Karpas-422 (cell line): ENCODE data around the gene DPP3. TPM values are rescaled to one million over a fixed set of nuclear protein-coding genes. Genes with fewer than 3 reads are reported as not detected.
A peak's percentile ranks its signal among the peaks of the same experiment; 100 is the strongest.

Experiments used
- DNase-seq: peaks from one replicate; pipeline ENCODE4 v3.0.0-alpha.2; 2015
- H2AFZ ChIP-seq: fragments of 200-600 bp; sonication (generic); 2 replicates; pipeline ENCODE4 v1.6.1; 2014; ENCODE audit warnings: antibody characterized with exemption, low read length, mixed read lengths
- H3K27ac ChIP-seq: fragments of 200-600 bp; sonication (generic); 2 replicates; pipeline ENCODE4 v1.5.1; 2014; ENCODE audit warnings: mild to moderate bottlenecking, low read length, moderate library complexity
- H3K27me3 ChIP-seq: fragments of 200-600 bp; sonication (generic); 2 replicates; pipeline ENCODE4 v1.6.1; 2014; ENCODE audit warnings: low read length, mixed read lengths
- H3K36me3 ChIP-seq: fragments of 200-600 bp; sonication (generic); 2 replicates; pipeline ENCODE4 v1.6.1; 2014; ENCODE audit warnings: low read length, mixed read lengths; ENCODE audit not compliant: insufficient read depth
- H3K4me1 ChIP-seq: fragments of 200-600 bp; sonication (generic); 2 replicates; pipeline ENCODE4 v1.6.1; 2014; ENCODE audit warnings: mild to moderate bottlenecking, low read length, mixed read lengths
- H3K4me2 ChIP-seq: fragments of 200-600 bp; sonication (generic); 2 replicates; pipeline ENCODE4 v1.6.1; 2014; ENCODE audit warnings: low read length, low read depth, mild to moderate bottlenecking; ENCODE audit not compliant: poor library complexity, severe bottlenecking
- H3K4me3 ChIP-seq: fragments of 200-600 bp; sonication (generic); 2 replicates; pipeline ENCODE4 v1.5.1; 2014; ENCODE audit warnings: mild to moderate bottlenecking, antibody characterized with exemption, low read length, mixed read lengths
- H3K79me2 ChIP-seq: fragments of 200-600 bp; sonication (generic); 2 replicates; pipeline ENCODE4 v1.6.1; 2014; ENCODE audit warnings: mild to moderate bottlenecking, low read length, mixed read lengths
- H3K9ac ChIP-seq: fragments of 200-600 bp; sonication (generic); 2 replicates; pipeline ENCODE4 v1.6.0; 2014; ENCODE audit warnings: low read length
- H3K9me2 ChIP-seq: fragments of 200-600 bp; sonication (generic), shearing (Covaris generic); replicated peaks from 2 replicates; pipeline ENCODE4 v1.6.0; 2014; ENCODE audit warnings: mild to moderate bottlenecking, low read length, moderate library complexity; ENCODE audit not compliant: insufficient read depth
- H3K9me3 ChIP-seq: fragments of 300-700, 200-600 bp; sonication (generic); 2 replicates; pipeline ENCODE4 v1.6.1; 2014; ENCODE audit warnings: low read length, mixed read lengths
- H4K20me1 ChIP-seq: fragments of 200-600 bp; sonication (generic); 2 replicates; pipeline ENCODE4 v1.6.1; 2014; ENCODE audit warnings: mild to moderate bottlenecking, antibody characterized with exemption, low read length, low read depth; ENCODE audit not compliant: insufficient read depth
- total RNA-seq: library from RNA; depleted of rRNA; stranded (reverse); fragments of >200 nt; shearing (Covaris generic); gene quantifications from 2 replicates; pipeline ENCODE4 v1.2.3, GENCODE V29; 2014; ENCODE audit warnings: low replicate concordance

The DPP3 gene
- total RNA-seq, 1 experiment from 2014 or later: 91.5 TPM

- DNase-seq: peak; percentile 59
- Histone ChIP-seq H3K27me3 (no peaks in the 10 kb centered on the region), H3K4me1 (peaks cover 28% of the 10 kb centered on the region), H3K36me3 (no peaks in the 10 kb centered on the region), H2AFZ (peak overlapping the region; percentile 22; the same call in 1 of the 2 replicates), H3K9me2 (no peaks in the 10 kb centered on the region), H3K27ac (peak overlapping the region; percentile 30; the same call in 1 of the 2 replicates), H3K79me2 (peaks cover 28% of the 10 kb centered on the region), H3K9me3 (no peaks in the 10 kb centered on the region), H3K4me2 (peak overlapping the region; percentile 84), H3K4me3 (peak overlapping the region; percentile 88), H4K20me1 (peaks cover 3% of the 10 kb centered on the region; the same call in 1 of the 2 replicates), H3K9ac (peak overlapping the region; percentile 81)
These were observed 679 bp upstream of the DPP3 start for GRCh38 chr11:66479394-66480116.

GRCh38 chr11:66484806-66485380 is 4.7 kb downstream of the DPP3 start:
- no peak for DNase-seq
- H4K20me1 ChIP-seq: peaks cover 3% of the 10 kb centered on the region; the same call in 1 of the 2 replicates
- H3K79me2 ChIP-seq: peaks cover 14% of the 10 kb centered on the region
- no peak overlapping the region for H3K4me2 ChIP-seq
- no peaks in the 10 kb centered on the region for H3K27me3 ChIP-seq
- no peak overlapping the region for H3K9ac ChIP-seq
- no peak overlapping the region for H3K27ac ChIP-seq
- H3K4me1 ChIP-seq: peaks cover 19% of the 10 kb centered on the region
- no peak overlapping the region for H2AFZ ChIP-seq
- peaks cover 2% of the 10 kb centered on the region; the same call in 1 of the 2 replicates for H3K36me3 ChIP-seq
- H3K9me2 ChIP-seq: no peaks in the 10 kb centered on the region
- H3K9me3 ChIP-seq: no peaks in the 10 kb centered on the region
- no peak overlapping the region for H3K4me3 ChIP-seq

- H3K27ac ChIP-seq: no peak overlapping the region
- DNase-seq: no peak
- H3K9me2 ChIP-seq: no peaks in the 10 kb centered on the region
- H3K4me3 ChIP-seq: no peak overlapping the region
- no peaks in the 10 kb centered on the region for H3K79me2 ChIP-seq
- no peak overlapping the region for H3K4me2 ChIP-seq
- H3K4me1 ChIP-seq: no peaks in the 10 kb centered on the region
- H3K27me3 ChIP-seq: no peaks in the 10 kb centered on the region
- H4K20me1 ChIP-seq: no peaks in the 10 kb centered on the region
- peaks cover 2% of the 10 kb centered on the region; the same call in 1 of the 2 replicates for H3K36me3 ChIP-seq
- no peaks in the 10 kb centered on the region for H3K9me3 ChIP-seq
- H2AFZ ChIP-seq: no peak overlapping the region
- H3K9ac ChIP-seq: no peak overlapping the region
These were observed 8.7 kb downstream of the DPP3 start for GRCh38 chr11:66488957-66489356.

- peaks cover 2% of the 10 kb centered on the region; the same call in 1 of the 2 replicates for H3K36me3 ChIP-seq
These were observed 9.4 kb downstream of the DPP3 start for GRCh38 chr11:66489636-66490035.

GRCh38 chr11:66491315-66491935 is 11.2 kb downstream of the DPP3 start:
- Histone ChIP-seq H3K4me3 (no peak overlapping the region), H2AFZ (no peak overlapping the region), H3K36me3 (no peaks in the 10 kb centered on the region), H4K20me1 (no peaks in the 10 kb centered on the region), H3K27me3 (no peaks in the 10 kb centered on the region), H3K9ac (no peak overlapping the region), H3K27ac (no peak overlapping the region), H3K4me1 (no peaks in the 10 kb centered on the region), H3K9me2 (no peaks in the 10 kb centered on the region), H3K4me2 (no peak overlapping the region), H3K9me3 (no peaks in the 10 kb centered on the region), H3K79me2 (no peaks in the 10 kb centered on the region)
- DNase-seq: no peak

More at GRCh38 chr11:66489636-66490035, 9.4 kb downstream of the DPP3 start:
- H3K79me2 ChIP-seq: no peaks in the 10 kb centered on the region
- no peaks in the 10 kb centered on the region for H3K9me2 ChIP-seq
- no peaks in the 10 kb centered on the region for H4K20me1 ChIP-seq
- H3K27ac ChIP-seq: no peak overlapping the region
- no peak overlapping the region for H2AFZ ChIP-seq
- DNase-seq: no peak
- H3K4me3 ChIP-seq: no peak overlapping the region
- H3K9ac ChIP-seq: no peak overlapping the region
- H3K4me2 ChIP-seq: no peak overlapping the region
- no peaks in the 10 kb centered on the region for H3K27me3 ChIP-seq
- H3K4me1 ChIP-seq: no peaks in the 10 kb centered on the region
- no peaks in the 10 kb centered on the region for H3K9me3 ChIP-seq

GRCh38 chr11:66492161-66492865 is 12.1 kb downstream of the DPP3 start:
- Histone ChIP-seq H4K20me1 (no peaks in the 10 kb centered on the region), H2AFZ (no peak overlapping the region), H3K4me2 (no peak overlapping the region), H3K79me2 (no peaks in the 10 kb centered on the region), H3K9ac (no peak overlapping the region), H3K36me3 (no peaks in the 10 kb centered on the region), H3K4me1 (no peaks in the 10 kb centered on the region), H3K4me3 (no peak overlapping the region), H3K9me3 (no peaks in the 10 kb centered on the region), H3K27me3 (no peaks in the 10 kb centered on the region), H3K27ac (no peak overlapping the region), H3K9me2 (no peaks in the 10 kb centered on the region)
- DNase-seq: no peak

- Histone ChIP-seq H3K4me1 (no peaks in the 10 kb centered on the region), H3K79me2 (no peaks in the 10 kb centered on the region), H3K36me3 (no peaks in the 10 kb centered on the region), H3K27ac (no peak overlapping the region), H3K9ac (no peak overlapping the region), H3K4me2 (no peak overlapping the region), H3K9me3 (no peaks in the 10 kb centered on the region), H4K20me1 (no peaks in the 10 kb centered on the region), H3K27me3 (no peaks in the 10 kb centered on the region), H3K4me3 (no peak overlapping the region), H2AFZ (no peak overlapping the region), H3K9me2 (no peaks in the 10 kb centered on the region)
- no peak for DNase-seq
These were observed 12.9 kb downstream of the DPP3 start for GRCh38 chr11:66493130-66493529.

- no peaks in the 10 kb centered on the region for H3K9me2 ChIP-seq
- no peak overlapping the region for H2AFZ ChIP-seq
- no peaks in the 10 kb centered on the region for H3K4me1 ChIP-seq
- no peaks in the 10 kb centered on the region for H3K9me3 ChIP-seq
- H4K20me1 ChIP-seq: no peaks in the 10 kb centered on the region
- H3K79me2 ChIP-seq: no peaks in the 10 kb centered on the region
- no peak overlapping the region for H3K9ac ChIP-seq
- no peak overlapping the region for H3K4me2 ChIP-seq
- no peak overlapping the region for H3K4me3 ChIP-seq
- no peak for DNase-seq
- no peaks in the 10 kb centered on the region for H3K27me3 ChIP-seq
- H3K36me3 ChIP-seq: 0 out of 2 replicates have a peak, but pooled peaks cover 2% of the 10 kb centered on the region
- no peak overlapping the region for H3K27ac ChIP-seq
These were observed 14.2 kb downstream of the DPP3 start for GRCh38 chr11:66494458-66494857.
